Fibroblast of lung (primary cell): ENCODE measurements around the gene SCN7A. TPM values are rescaled to one million over a fixed set of nuclear protein-coding genes. Genes with fewer than 3 reads are reported as not detected.
A peak's percentile ranks its signal among the peaks of the same experiment; 100 is the strongest.

Experiments used
- DNase-seq, 2 donors: peaks; one replicate each; pipeline versions ENCODE4 v3.0.0 to v3.0.0-alpha.2; 2010; ENCODE audit warnings: low read depth in 2 of 2
- H2AFZ ChIP-seq: 2 replicates; pipeline ENCODE4 v1.5.1; 2012; ENCODE audit warnings: low read length, control low read depth, inconsistent platforms
- H3K27ac ChIP-seq: 2 replicates; pipeline ENCODE4 v1.5.1; 2011; ENCODE audit warnings: low read length, control low read depth; ENCODE audit not compliant: insufficient read depth
- H3K27me3 ChIP-seq: 2 replicates; pipeline ENCODE4 v1.5.1; 2011; ENCODE audit warnings: mild to moderate bottlenecking, low read length; ENCODE audit not compliant: control insufficient read depth, insufficient read depth
- H3K36me3 ChIP-seq: 2 replicates; pipeline ENCODE4 v1.5.1; 2011; ENCODE audit warnings: low read length; ENCODE audit not compliant: control insufficient read depth, insufficient read depth
- H3K4me1 ChIP-seq: 2 replicates; pipeline ENCODE4 v1.5.1; 2011; ENCODE audit warnings: low read length; ENCODE audit not compliant: control insufficient read depth, insufficient read depth; ENCODE audit errors: extremely low read depth
- H3K4me2 ChIP-seq: 2 replicates; pipeline ENCODE4 v1.5.1; 2011; ENCODE audit warnings: low read length, control low read depth; ENCODE audit not compliant: insufficient read depth; ENCODE audit errors: extremely low read depth
- H3K4me3 ChIP-seq, 4 experiments: fragments of 200-600 bp in 1 of 4; sonication (generic) in 1 of 4; replicated peaks in 1 of 4; 2 replicates each; pipeline ENCODE4 v1.5.1; 2011 to 2016; ENCODE audit warnings: low read length in 4 of 4, low read depth in 3 of 4, mild to moderate bottlenecking in 3 of 4, control low read depth in 2 of 4, inconsistent platforms in 1 of 4, mixed read lengths in 1 of 4; ENCODE audit not compliant: insufficient read depth in 1 of 4; ENCODE audit errors: control extremely low read depth in 1 of 4
- H3K79me2 ChIP-seq: 2 replicates; pipeline ENCODE4 v1.5.1; 2012; ENCODE audit warnings: mild to moderate bottlenecking, low read length, inconsistent platforms; ENCODE audit not compliant: control insufficient read depth, insufficient read depth
- H3K9ac ChIP-seq: 2 replicates; pipeline ENCODE4 v1.5.1; 2011; ENCODE audit warnings: mild to moderate bottlenecking, low read length, control low read depth; ENCODE audit not compliant: insufficient read depth
- H3K9me3 ChIP-seq: 2 replicates; pipeline ENCODE4 v1.5.1; 2012; ENCODE audit warnings: low read depth, low read length; ENCODE audit not compliant: control insufficient read depth, insufficient read depth
- H4K20me1 ChIP-seq: 2 replicates; pipeline ENCODE4 v1.5.1; 2011; ENCODE audit warnings: low read length; ENCODE audit not compliant: control insufficient read depth, insufficient read depth; ENCODE audit errors: extremely low read depth
- EZH2 ChIP-seq: IDR thresholded peaks from 2 replicates; pipeline ENCODE4 v1.5.1; 2012; ENCODE audit warnings: low read length, control low read depth, mild to moderate bottlenecking; ENCODE audit errors: missing control alignments
- polyA minus RNA-seq: library from RNA; depleted of rRNA, polyadenylated mRNA; stranded (reverse); fragments of >200 nt; gene quantifications from 2 replicates; pipeline ENCODE4 v1.2.3, GENCODE V29; 2011; ENCODE audit warnings: low replicate concordance
- polyA plus RNA-seq, 2 donors: library from polyadenylated mRNA; depleted of rRNA in 1 of 2; stranded (reverse) in 1 of 2; unstranded in 1 of 2; fragments of >200 nt; gene quantifications; 2 replicates each; pipeline ENCODE4 v1.2.1, GENCODE V29; 2011 to 2012; ENCODE audit warnings: missing spikeins in 1 of 2
- total RNA-seq: library from RNA; depleted of rRNA; stranded (reverse); fragments of >200 nt; gene quantifications from 2 replicates; pipeline ENCODE4 v1.2.1, GENCODE V29; 2014
- TF ChIP-seq, protein P1 (sequence below), 2 donors: IDR thresholded peaks in 1 of 2; conservative IDR thresholded peaks in 1 of 2; 1 replicate in 1 of 2; 2 replicates in 1 of 2; pipeline ENCODE4 v1.5.1; 2011 to 2012; ENCODE audit warnings: low read length in 2 of 2, control low read depth in 1 of 2, inconsistent platforms in 1 of 2, low read depth in 1 of 2, mild to moderate bottlenecking in 1 of 2

SCN7A gene
- total RNA-seq (7.8 and 23.6 TPM in 2 replicates), polyA plus RNA-seq (3.9 and 8.9 TPM in 2 replicates), polyA minus RNA-seq (0.63 and 0.78 TPM in 2 replicates)
- polyA plus RNA-seq (2012), result 2.0 and 4.6 TPM in 2 replicates

GRCh38 chr2:166494140-166494624 is at the start of gene SCN7A:
Gene SCN7A, minus strand, starts transcription at chr2:166494249. Its CDS starts 16,553 bp downstream, at chr2:166477696.
- peaks cover 3% of the 10 kb centered on the region for H3K4me1 ChIP-seq
- no peak within 1 kb of the TSS for H3K27ac ChIP-seq
- no peaks in the 10 kb centered on the region for H3K27me3 ChIP-seq
- peak within 1 kb of the TSS; percentile 50 to 69 (median 58) for H3K4me3 ChIP-seq
- peak within 1 kb of the TSS; percentile 80 for H3K4me2 ChIP-seq
- TF ChIP-seq, protein P1, sequence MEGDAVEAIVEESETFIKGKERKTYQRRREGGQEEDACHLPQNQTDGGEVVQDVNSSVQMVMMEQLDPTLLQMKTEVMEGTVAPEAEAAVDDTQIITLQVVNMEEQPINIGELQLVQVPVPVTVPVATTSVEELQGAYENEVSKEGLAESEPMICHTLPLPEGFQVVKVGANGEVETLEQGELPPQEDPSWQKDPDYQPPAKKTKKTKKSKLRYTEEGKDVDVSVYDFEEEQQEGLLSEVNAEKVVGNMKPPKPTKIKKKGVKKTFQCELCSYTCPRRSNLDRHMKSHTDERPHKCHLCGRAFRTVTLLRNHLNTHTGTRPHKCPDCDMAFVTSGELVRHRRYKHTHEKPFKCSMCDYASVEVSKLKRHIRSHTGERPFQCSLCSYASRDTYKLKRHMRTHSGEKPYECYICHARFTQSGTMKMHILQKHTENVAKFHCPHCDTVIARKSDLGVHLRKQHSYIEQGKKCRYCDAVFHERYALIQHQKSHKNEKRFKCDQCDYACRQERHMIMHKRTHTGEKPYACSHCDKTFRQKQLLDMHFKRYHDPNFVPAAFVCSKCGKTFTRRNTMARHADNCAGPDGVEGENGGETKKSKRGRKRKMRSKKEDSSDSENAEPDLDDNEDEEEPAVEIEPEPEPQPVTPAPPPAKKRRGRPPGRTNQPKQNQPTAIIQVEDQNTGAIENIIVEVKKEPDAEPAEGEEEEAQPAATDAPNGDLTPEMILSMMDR (conservative IDR thresholded peaks at IDR 0.05 in 1 of 2, IDR thresholded peaks at IDR 0.05 in 1 of 2; ENCODE audit: low read depth in 1 of 2, low read length in 2 of 2), result no peak
- TF ChIP-seq EZH2, result no peak
- peak within 1 kb of the TSS; percentile 85 for H2AFZ ChIP-seq
- peak; percentile 71 to 86 for DNase-seq
- no peaks in the 10 kb centered on the region for H3K9me3 ChIP-seq
- H4K20me1 ChIP-seq, result no peaks in the 10 kb centered on the region
- no peak within 1 kb of the TSS for H3K9ac ChIP-seq
- no peaks in the 10 kb centered on the region for H3K79me2 ChIP-seq
- no peaks in the 10 kb centered on the region for H3K36me3 ChIP-seq

- Histone ChIP-seq H3K27me3 (no peaks in the 10 kb centered on the region), H4K20me1 (no peaks in the 10 kb centered on the region), H3K36me3 (no peaks in the 10 kb centered on the region), H3K9me3 (no peaks in the 10 kb centered on the region), H3K4me1 (no peaks in the 10 kb centered on the region), H3K27ac (no peak overlapping the region), H3K4me2 (peak overlapping the region; percentile 49), H3K79me2 (no peaks in the 10 kb centered on the region), H3K9ac (no peak overlapping the region), H3K4me3 (peak overlapping the region in 3 of 4 experiments; percentile 10 to 47 (median 37)), H2AFZ (peak overlapping the region; percentile 15)
- DNase-seq, result peak; percentile 43 to 90
- TF ChIP-seq EZH2, result no peak
- TF ChIP-seq, protein P1 (conservative IDR thresholded peaks at IDR 0.05 in 1 of 2, IDR thresholded peaks at IDR 0.05 in 1 of 2; ENCODE audit: low read depth in 1 of 2, low read length in 2 of 2), result peak; percentile 77 to 82
Observed at GRCh38 chr2:166539340-166540162, 45.5 kb upstream of the SCN7A start.

GRCh38 chr2:166536111-166536510 is 42.1 kb upstream of the SCN7A start:
- no peak overlapping the region for H3K4me2 ChIP-seq
- H3K79me2 ChIP-seq, result no peaks in the 10 kb centered on the region
- H4K20me1 ChIP-seq, result no peaks in the 10 kb centered on the region
- H3K9ac ChIP-seq, result no peak overlapping the region
- no peaks in the 10 kb centered on the region for H3K36me3 ChIP-seq
- TF ChIP-seq, protein P1 (conservative IDR thresholded peaks at IDR 0.05 in 1 of 2, IDR thresholded peaks at IDR 0.05 in 1 of 2; ENCODE audit: low read depth in 1 of 2, low read length in 2 of 2), result no peak
- no peak for TF ChIP-seq EZH2
- no peaks in the 10 kb centered on the region for H3K27me3 ChIP-seq
- no peaks in the 10 kb centered on the region for H3K4me1 ChIP-seq
- no peak overlapping the region for H2AFZ ChIP-seq
- H3K27ac ChIP-seq, result no peak overlapping the region
- no peaks in the 10 kb centered on the region for H3K9me3 ChIP-seq
- no peak overlapping the region for H3K4me3 ChIP-seq
- no peak for DNase-seq
